Measurements from ENCODE around the gene CGREF1. TPM values are rescaled to one million over a fixed set of nuclear protein-coding genes. Genes with fewer than 3 reads are reported as not detected.

CGREF1 gene
- total RNA-seq, 1 donor, result under 0.01 TPM

DNA sequence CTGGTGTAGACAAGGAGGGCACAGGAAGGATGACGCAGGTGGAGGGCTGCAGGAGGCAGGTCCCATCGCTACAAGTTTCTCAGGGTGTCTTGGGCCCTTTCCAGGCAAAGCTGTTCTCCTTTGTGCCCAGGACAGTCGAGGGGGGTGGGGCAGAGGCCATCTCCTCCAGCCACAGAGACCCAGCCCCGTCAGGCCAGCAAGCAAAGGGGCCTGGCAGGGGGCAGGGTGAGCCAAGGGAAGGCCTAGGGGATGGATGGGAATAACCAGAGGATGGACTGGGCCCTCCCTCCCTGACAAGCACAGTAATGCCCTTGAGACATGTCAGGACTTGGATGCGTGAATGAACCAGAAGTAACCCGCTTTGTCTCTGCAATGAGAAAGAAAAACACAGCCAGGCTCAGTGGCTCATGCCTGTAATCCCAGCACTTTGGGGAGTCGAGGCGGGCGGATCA is 36.2 kb upstream of the CGREF1 start:
- TF ChIP-seq, protein P1, sequence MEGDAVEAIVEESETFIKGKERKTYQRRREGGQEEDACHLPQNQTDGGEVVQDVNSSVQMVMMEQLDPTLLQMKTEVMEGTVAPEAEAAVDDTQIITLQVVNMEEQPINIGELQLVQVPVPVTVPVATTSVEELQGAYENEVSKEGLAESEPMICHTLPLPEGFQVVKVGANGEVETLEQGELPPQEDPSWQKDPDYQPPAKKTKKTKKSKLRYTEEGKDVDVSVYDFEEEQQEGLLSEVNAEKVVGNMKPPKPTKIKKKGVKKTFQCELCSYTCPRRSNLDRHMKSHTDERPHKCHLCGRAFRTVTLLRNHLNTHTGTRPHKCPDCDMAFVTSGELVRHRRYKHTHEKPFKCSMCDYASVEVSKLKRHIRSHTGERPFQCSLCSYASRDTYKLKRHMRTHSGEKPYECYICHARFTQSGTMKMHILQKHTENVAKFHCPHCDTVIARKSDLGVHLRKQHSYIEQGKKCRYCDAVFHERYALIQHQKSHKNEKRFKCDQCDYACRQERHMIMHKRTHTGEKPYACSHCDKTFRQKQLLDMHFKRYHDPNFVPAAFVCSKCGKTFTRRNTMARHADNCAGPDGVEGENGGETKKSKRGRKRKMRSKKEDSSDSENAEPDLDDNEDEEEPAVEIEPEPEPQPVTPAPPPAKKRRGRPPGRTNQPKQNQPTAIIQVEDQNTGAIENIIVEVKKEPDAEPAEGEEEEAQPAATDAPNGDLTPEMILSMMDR (IDR thresholded peaks at IDR 0.05; ENCODE audit: insufficient read depth, low read depth, low read length), result no peak
- H3K4me3 ChIP-seq (ENCODE audit: low read depth, low read length), result no peak overlapping the region
- DNase-seq (ENCODE audit: low read depth), result no peak

DNA sequence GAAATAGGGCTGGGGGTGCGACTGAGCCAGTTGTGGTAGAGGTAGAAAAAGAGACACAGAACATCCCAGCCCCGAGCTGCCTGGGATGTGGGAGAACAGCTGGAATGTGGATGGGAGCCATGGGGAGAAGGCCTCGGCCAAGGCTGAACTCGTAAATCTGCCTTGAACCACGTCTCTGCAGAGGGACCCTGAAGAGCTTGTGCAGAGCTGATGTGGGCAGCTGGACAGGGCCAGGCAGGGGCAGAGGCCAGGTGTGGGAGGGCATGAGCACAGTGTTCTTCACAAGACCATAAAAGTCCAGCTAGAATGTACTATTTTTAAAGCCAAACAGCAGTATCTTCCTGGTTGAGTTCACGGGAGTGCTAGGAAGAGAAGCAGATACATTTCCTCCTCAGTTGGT is 35.6 kb upstream of the CGREF1 start:
- TF ChIP-seq, protein P1 (IDR thresholded peaks at IDR 0.05; ENCODE audit: insufficient read depth, low read depth, low read length), result no peak

DNA sequence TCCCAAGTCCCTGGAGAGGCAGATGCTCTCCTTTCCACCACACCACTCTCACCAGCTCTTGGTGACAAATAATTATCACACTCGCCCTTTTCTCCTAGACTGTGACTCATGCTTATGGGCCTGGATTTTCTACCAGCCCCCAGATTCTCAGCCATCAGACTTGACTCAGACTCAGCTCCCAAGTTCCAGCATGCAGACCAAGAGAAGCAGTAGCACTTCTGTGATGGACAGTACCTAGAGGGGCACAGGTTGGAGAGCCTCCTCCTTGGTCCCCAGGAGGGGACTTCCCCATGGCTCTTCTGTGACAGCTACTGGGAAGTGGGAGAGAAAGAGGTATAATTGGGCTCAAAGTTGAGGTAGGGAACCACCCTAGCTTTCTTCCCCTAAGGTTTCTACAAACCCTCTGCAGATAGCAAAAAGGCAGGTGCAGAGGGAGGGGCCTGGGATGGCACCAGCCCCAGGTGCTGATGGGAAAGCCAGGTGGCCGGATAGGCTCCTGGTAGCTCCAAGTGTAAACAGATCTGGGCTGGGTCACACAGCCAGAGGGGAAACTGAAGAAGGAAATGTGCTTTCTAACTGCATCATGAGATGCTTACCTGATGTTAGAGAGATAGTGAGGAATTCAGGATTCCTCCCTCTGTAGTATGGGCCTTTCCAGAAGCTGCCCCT is 34.0 kb upstream of the CGREF1 start:
- TF ChIP-seq, protein P1 (IDR thresholded peaks at IDR 0.05; ENCODE audit: insufficient read depth, low read depth, low read length), result no peak
- no peak overlapping the region for H3K4me3 ChIP-seq (ENCODE audit: low read depth, low read length)
- no peak for DNase-seq (ENCODE audit: low read depth)

More for the DNA sequence above, 35.6 kb upstream of the CGREF1 start:
- DNase-seq (ENCODE audit: low read depth), result peak; percentile 53
- no peak overlapping the region for H3K4me3 ChIP-seq (ENCODE audit: low read depth, low read length)

DNA sequence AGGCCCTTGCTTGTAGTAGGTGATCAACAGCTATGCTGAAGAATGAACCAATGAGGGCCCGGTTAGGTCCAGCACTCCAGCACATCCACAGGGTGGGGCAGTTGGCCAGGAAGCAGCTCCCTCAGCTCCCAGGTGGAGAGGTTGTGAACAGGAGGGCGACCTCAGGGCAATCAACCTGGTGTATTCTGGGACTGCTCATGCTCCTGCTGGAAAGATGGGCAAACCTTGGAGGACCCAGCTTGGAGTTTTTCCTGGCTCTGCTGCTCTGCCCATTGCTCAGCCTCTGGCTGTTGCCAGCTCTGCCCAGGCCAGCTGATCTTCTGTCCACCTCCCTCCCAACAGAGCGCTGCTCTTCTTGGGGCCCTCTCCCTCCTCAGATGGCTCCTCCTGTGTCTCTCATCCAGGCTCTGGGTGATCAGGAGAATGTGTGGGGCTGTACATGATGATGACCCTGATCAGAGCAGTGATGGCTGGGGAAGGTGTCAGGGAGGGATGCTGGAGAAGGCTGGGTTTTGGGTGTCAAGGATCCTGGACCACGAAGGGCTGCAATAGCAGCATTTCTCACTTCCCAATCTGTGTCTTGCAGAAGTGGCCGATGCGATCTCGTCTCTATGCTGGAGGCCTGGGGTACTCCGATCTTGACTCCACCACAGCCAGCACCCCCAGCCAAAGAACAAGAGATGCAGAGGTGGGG is 33.3 kb upstream of the CGREF1 start:
- TF ChIP-seq, protein P1 (IDR thresholded peaks at IDR 0.05; ENCODE audit: insufficient read depth, low read depth, low read length), result no peak
- no peak for DNase-seq (ENCODE audit: low read depth)
- no peak overlapping the region for H3K4me3 ChIP-seq (ENCODE audit: low read depth, low read length)

DNA sequence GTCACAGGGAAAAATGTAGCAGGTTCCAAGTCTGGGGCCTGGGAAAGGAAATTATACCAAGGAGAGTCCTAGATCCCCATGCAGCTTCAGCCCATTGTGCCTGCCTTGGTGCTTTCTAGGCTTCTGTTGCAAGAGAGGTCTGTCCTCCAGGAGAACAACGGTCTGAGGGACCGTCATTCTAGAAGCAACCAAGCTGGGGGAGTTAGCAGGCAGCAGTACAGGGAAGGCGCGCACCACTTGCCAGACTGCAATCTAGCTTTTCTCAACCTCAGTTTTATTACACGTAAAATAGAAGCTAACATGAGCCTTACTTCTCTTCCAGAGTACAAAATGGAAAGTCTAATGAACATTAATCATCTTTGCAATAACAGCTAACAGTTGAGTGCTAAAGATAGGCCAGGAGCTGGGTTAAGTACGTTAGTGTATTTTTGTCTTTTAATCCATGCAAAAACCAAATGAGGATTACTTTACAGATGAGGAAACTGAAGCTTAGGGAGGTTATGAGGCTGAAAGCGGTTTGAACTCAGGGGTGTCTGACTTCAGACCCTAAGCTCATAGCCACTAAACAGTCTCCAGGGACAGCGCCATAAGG is 31.8 kb upstream of the CGREF1 start:
- TF ChIP-seq, protein P1 (IDR thresholded peaks at IDR 0.05; ENCODE audit: insufficient read depth, low read depth, low read length), result no peak
- DNase-seq (ENCODE audit: low read depth), result no peak
- H3K4me3 ChIP-seq (ENCODE audit: low read depth, low read length), result no peak overlapping the region

DNA sequence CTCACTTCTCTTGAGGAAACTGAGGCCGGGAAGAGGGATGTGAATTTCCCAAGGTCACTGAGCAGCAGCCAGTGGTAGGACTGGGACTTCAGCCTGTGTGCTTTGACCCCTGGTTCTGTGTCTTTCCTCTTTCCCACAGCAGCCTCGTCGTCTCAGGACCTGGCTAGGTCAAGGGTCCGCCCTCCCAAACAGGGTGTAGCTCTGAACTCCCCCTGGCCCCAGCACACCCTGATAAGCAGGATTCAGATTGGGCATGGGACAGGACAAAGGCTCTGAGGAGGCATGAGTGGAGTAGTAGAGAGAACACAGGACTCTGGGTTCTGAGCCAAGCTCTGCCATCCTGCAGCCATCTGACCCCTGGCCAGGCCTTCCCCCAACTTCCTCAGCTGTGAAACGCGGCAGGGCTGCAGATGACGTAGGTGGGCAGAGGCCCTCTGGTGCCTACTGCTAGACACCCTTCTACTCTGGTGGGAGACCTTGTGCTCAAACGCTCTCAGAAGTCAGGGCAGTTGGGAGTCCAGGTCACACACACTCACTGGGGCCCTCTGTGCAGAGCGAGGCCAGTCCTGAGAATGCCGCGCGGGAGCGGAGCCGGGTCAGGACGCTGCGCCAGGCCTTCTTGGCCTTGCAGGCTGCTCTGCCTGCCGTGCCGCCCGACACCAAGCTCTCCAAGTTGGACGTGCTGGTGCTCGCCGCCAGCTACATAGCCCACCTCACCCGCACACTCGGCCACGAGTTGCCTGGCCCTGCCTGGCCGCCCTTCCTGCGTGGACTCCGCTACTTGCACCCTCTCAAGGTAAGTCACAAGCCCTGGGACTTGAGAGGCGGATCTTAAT is 30.9 kb upstream of the CGREF1 start:
- DNase-seq (ENCODE audit: low read depth), result no peak
- TF ChIP-seq, protein P1 (IDR thresholded peaks at IDR 0.05; ENCODE audit: insufficient read depth, low read depth, low read length), result no peak
- H3K4me3 ChIP-seq (ENCODE audit: low read depth, low read length), result no peak overlapping the region

All from fibroblast of villous mesenchyme (primary cell).